BJ (cell line): ENCODE measurements around the gene MRPS35. TPM values are rescaled to one million over a fixed set of nuclear protein-coding genes. Genes with fewer than 3 reads are reported as not detected.

Experiments used
- CTCF ChIA-PET: fragments of 350-600 bp; formaldehyde crosslinking; extraction: SDS; loops from one replicate; lab custom pipeline; 2021; ENCODE audit warnings: antibody characterized with exemption, inconsistent platforms; lab: Yijun Ruan, JAX
- POLR2A ChIA-PET: fragments of 300-600 bp; sonication (Branson Sonifier 250); formaldehyde crosslinking; extraction: SDS; loops from one replicate; lab custom pipeline; 2021; ENCODE audit warnings: antibody characterized with exemption; lab: Charles Lee
- DNase-seq: peaks from one replicate; pipeline ENCODE4 v3.0.0-alpha.2; 2011; ENCODE audit warnings: low read depth
- H3K27me3 ChIP-seq: 2 replicates; pipeline ENCODE4 v1.6.0; 2011; ENCODE audit warnings: low read length; ENCODE audit not compliant: control insufficient read depth, insufficient read depth
- H3K36me3 ChIP-seq: 2 replicates; pipeline ENCODE4 v1.5.1; 2011; ENCODE audit warnings: low read length; ENCODE audit not compliant: control insufficient read depth, insufficient read depth
- H3K4me3 ChIP-seq: 2 replicates; pipeline ENCODE4 v1.5.1; 2011; ENCODE audit warnings: low read depth, mild to moderate bottlenecking, control low read depth, low read length
- polyA plus RNA-seq: library from polyadenylated mRNA; depleted of rRNA; stranded (reverse); fragments of >200 nt; gene quantifications from 2 replicates; pipeline ENCODE4 v1.2.3, GENCODE V29; 2011
- TF ChIP-seq, protein P1 (sequence below): IDR thresholded peaks from 2 replicates; pipeline ENCODE4 v1.5.1; 2011; ENCODE audit warnings: low read depth, mild to moderate bottlenecking, control low read depth, inconsistent platforms, low read length, moderate library complexity; ENCODE audit not compliant: insufficient read depth

The MRPS35 gene
- polyA plus RNA-seq, 1 experiment, result 45.8 TPM

DNA sequence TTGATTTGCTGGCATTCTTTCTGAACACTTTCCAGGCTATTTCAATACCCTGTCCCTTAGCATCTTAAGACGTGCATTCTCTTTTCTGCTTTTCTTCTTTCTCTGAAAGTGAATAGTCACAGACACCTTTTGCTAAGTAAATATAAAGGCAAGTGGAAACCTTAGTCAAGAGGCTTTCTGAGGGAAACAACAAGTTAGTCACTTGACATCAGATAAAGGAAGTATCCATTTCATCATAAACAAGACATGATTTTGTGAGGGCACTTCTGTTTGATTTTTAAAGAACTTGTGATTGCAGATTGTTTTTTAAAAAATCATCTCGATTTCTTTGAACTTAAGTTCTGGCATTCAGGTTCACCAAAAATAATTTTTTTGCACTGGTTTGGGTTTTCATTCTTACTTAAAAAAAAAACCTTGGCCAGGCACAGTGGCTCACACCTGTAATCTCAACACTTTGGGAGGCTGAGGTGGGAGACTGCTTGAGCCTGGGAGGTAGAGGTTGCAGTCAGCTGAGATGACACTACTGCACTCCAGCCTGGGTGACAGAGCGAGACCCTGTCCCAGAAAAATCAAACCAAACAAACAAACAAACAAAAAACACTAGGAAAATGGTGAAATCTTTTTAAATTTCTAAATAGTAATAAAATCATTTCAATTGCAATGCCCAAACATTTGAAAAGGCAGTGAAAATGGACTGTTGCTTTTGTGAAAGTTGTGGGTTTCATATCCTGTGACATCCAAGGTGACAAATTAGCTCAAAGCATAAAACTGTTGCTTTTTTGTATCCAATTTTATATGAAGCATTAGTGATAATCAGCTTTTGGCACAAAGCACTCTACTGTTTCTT is 61.1 kb downstream of the MRPS35 start:
- CTCF ChIA-PET, result interaction anchor here (1.2 kb wide), 1 partner anchor 50 kb away, joined by 4 read pairs; no protein-coding TSS in a partner anchor

DNA sequence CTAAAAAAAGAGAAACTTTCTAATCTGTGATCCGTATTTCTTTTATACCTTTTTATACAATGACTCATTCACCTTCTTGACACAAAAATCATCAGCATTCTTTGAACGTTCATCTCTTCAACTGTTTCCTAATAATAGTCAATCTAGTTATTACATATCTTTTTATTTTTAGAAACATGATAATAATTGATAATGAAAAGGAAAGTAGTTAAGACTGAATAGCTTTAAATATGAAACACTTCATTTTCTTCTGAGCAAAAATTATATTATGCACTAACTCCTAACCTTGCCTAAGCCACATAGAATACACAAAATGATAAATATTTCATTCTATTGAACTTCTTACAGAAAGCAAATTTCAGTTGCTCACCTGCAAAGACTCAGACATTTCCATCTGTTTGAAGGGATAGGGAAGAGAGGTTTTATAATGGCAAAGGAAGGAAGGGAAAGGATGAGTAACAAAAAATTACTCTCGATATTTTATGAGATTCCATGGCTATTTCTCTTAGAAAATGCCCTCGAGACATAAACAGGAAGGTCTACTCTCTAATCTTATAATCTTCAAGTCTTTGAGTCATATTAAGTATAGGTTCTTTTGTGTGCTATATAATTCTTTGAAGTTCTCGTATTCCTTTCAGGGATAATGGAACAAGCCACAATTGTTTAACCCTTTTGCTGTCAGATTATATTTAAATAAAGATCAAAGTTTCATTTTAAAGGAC is 61.9 kb downstream of the MRPS35 start:
- H3K4me3 ChIP-seq, result no peak overlapping the region
- TF ChIP-seq, protein P1, sequence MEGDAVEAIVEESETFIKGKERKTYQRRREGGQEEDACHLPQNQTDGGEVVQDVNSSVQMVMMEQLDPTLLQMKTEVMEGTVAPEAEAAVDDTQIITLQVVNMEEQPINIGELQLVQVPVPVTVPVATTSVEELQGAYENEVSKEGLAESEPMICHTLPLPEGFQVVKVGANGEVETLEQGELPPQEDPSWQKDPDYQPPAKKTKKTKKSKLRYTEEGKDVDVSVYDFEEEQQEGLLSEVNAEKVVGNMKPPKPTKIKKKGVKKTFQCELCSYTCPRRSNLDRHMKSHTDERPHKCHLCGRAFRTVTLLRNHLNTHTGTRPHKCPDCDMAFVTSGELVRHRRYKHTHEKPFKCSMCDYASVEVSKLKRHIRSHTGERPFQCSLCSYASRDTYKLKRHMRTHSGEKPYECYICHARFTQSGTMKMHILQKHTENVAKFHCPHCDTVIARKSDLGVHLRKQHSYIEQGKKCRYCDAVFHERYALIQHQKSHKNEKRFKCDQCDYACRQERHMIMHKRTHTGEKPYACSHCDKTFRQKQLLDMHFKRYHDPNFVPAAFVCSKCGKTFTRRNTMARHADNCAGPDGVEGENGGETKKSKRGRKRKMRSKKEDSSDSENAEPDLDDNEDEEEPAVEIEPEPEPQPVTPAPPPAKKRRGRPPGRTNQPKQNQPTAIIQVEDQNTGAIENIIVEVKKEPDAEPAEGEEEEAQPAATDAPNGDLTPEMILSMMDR, result no peak
- H3K27me3 ChIP-seq, result no peaks in the 10 kb centered on the region
- ChIA-PET POLR2A (no interaction called here), CTCF (interaction anchor here (0.6 kb wide), 1 partner anchor 169 kb away, joined by 3 read pairs; no protein-coding TSS in a partner anchor)
- H3K36me3 ChIP-seq, result no peaks in the 10 kb centered on the region
- DNase-seq, result peak; percentile 35

More for the DNA sequence above, 61.1 kb downstream of the MRPS35 start:
- no peaks in the 10 kb centered on the region for H3K36me3 ChIP-seq
- H3K27me3 ChIP-seq, result no peaks in the 10 kb centered on the region
- no peak overlapping the region for H3K4me3 ChIP-seq
- TF ChIP-seq, protein P1, result no peak
- POLR2A ChIA-PET, result no interaction called here
- no peak for DNase-seq

DNA sequence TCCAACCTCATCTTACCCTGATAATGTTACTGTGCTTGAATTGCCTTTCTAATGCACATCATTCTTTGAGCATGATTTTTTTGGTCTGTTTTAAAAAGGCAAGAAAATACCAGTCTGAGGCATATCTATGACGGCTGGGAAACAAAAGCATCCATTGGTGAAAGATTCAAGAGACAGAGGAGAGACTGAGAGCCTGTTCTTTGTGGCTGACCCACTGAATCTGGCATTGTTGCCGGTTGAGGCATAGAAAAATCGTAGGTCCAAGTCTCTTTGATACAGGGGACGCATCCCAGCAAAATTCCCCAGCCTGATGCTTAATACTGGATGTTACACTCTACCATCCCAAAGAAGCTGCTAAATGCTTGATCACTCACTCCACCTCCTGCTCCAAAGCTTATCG is 66.5 kb downstream of the MRPS35 start:
- Histone ChIP-seq H3K4me3 (no peak overlapping the region), H3K27me3 (no peaks in the 10 kb centered on the region), H3K36me3 (no peaks in the 10 kb centered on the region)
- CTCF ChIA-PET, result interaction anchor here (0.9 to 1.5 kb wide), 2 partner anchors 44 to 159 kb away, joined by 3 read pairs; no protein-coding TSS in a partner anchor
- no peak for DNase-seq
- POLR2A ChIA-PET, result no interaction called here
- TF ChIP-seq, protein P1, result no peak

DNA sequence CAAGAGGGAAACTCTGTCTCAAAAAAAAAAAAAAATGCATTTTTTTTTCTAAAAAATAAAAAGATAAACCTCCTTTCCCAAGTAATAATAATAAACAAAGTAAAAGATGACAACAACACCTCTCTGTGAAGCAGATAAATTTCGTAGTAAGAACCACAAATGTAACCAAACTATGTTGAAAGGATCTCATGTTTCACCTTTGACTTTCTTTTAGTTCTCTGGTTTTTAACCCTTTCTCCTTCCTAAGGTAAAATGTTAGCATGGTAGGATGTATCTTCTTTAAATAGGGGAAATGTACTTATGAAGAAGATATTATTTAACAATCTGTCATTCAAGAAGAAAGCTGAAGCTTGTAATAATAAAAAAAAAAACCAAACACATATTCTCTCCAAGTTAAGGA is 67.6 kb downstream of the MRPS35 start:
- POLR2A ChIA-PET, result no interaction called here
- Histone ChIP-seq H3K27me3 (no peaks in the 10 kb centered on the region), H3K4me3 (no peak overlapping the region), H3K36me3 (no peaks in the 10 kb centered on the region)
- no peak for DNase-seq
- TF ChIP-seq, protein P1, result no peak
- CTCF ChIA-PET, result no interaction called here

DNA sequence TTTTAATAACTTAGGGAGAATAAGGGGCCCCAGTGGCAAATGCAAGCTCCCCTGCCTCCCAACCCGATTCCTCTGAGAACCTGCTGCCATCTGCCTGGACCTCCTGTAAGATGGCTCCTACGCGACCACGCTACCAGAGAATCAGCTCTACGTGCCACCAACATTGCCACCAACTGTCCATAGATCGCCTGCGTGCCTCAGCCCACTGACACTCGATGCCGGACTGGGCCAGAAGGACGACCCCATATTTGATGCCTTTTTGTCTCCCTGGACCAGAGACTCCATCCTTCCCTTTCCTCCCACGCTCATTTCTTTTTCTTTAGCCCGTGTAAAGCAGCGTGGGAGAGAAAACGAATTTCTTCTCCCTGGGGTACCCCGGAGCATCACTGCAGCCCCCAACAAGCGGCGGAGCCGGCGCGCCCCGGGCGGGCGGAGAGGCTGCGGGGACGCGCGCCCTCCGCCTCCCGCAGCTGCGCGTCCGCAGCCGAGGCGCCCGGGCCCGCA is 68.8 kb downstream of the MRPS35 start:
- no peaks in the 10 kb centered on the region for H3K36me3 ChIP-seq
- ChIA-PET POLR2A (interaction anchor here (0.6 kb wide), 1 partner anchor 947 kb away, joined by 4 read pairs; the partner anchor contains the start of gene ITPR2), CTCF (interaction anchor here (0.9 to 1.7 kb wide), 3 partner anchors 9 to 399 kb away, joined by 3 to 4 read pairs (median 3); no protein-coding TSS in a partner anchor)
- DNase-seq, result no peak
- TF ChIP-seq, protein P1, result no peak
- peak overlapping the region; percentile 78 for H3K4me3 ChIP-seq
- H3K27me3 ChIP-seq, result no peaks in the 10 kb centered on the region
